H1 (cell line): ENCODE results near the gene HNRNPAB. TPM values are rescaled to one million over a fixed set of nuclear protein-coding genes. Genes with fewer than 3 reads are reported as not detected.

Source experiments
- BCL11A ChIP-seq, 2 experiments: IDR thresholded peaks; one replicate each; pipeline ENCODE4 v1.6.1; 2011; ENCODE audit warnings: low read depth in 2 of 2, low read length in 2 of 2, mild to moderate bottlenecking in 2 of 2
- CHD7 ChIP-seq: fragments of 300-600 bp; sonication (generic); IDR thresholded peaks from 2 replicates; pipeline ENCODE4 v1.7.1; 2012; ENCODE audit warnings: low read length, moderate library complexity, mild to moderate bottlenecking, inconsistent platforms; ENCODE audit not compliant: insufficient replicate concordance
- SP4 ChIP-seq: IDR thresholded peaks from 2 replicates; pipeline ENCODE4 v1.6.1; 2012; ENCODE audit warnings: low read length, inconsistent platforms
- polyA plus RNA-seq, 7 experiments: library from polyadenylated mRNA; depleted of rRNA in 3 of 7; stranded (reverse) in 5 of 7; unstranded in 2 of 7; fragments of >200 nt in 5 of 7; fragments of 200-250 nt in 2 of 7; gene quantifications; 1 replicate in 5 of 7; 2 replicates in 1 of 7; 4 replicates in 1 of 7; pipeline versions ENCODE4 v1.2.1 to v1.2.3, GENCODE V29; 2011 to 2013; ENCODE audit warnings: missing spikeins in 2 of 7, mixed read lengths in 2 of 7
- total RNA-seq: library from RNA; stranded (reverse); fragmentation: NEBNext Ultra II Directional; extraction: Animal tissue kit (Norgen Biotek cat#: 25700); gene quantifications from 2 replicates; pipeline ENCODE4 v1.2.1, GENCODE V29; 2021

The HNRNPAB gene
- total and polyA plus RNA-seq, 2 of the 8 experiments (the other 6 are each of a cell fraction or from before 2014, with no cell fraction given): 373 to 563 TPM

DNA sequence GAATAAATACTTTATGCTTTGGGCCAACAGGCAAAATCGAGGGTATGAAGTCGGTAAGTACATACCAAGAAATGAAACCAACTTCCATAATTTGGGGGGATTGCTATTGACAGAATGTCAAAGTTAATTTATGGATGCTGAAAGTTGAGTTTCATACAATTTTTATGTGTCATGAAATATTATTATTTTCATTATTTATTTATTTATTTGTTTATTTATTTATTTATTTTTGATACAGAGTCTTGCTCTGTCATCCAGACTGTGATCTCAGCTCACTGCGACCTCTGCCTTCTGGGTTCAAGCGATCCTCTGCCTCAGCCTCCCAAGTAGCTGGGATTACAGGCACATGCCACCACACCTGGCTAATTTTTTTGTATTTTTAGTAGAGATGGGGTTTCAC is 12.7 kb upstream of the HNRNPAB start (continued):
- TF ChIP-seq CHD7: no peak
- TF ChIP-seq SP4: no peak
- TF ChIP-seq BCL11A (IDR thresholded peaks at IDR 0.05; ENCODE audit: low read depth in 2 of 2, low read length in 2 of 2): no peak
